ENCODE data around the gene ARX. TPM values are rescaled to one million over a fixed set of nuclear protein-coding genes. Genes with fewer than 3 reads are reported as not detected.

The ARX gene
- 0.53 TPM for total RNA-seq
- long read RNA-seq, partial matches to known transcripts: 1 of 3 reads
- long read RNA-seq, other reads (novel, unspliced or antisense): 1 of 3 reads

DNA sequence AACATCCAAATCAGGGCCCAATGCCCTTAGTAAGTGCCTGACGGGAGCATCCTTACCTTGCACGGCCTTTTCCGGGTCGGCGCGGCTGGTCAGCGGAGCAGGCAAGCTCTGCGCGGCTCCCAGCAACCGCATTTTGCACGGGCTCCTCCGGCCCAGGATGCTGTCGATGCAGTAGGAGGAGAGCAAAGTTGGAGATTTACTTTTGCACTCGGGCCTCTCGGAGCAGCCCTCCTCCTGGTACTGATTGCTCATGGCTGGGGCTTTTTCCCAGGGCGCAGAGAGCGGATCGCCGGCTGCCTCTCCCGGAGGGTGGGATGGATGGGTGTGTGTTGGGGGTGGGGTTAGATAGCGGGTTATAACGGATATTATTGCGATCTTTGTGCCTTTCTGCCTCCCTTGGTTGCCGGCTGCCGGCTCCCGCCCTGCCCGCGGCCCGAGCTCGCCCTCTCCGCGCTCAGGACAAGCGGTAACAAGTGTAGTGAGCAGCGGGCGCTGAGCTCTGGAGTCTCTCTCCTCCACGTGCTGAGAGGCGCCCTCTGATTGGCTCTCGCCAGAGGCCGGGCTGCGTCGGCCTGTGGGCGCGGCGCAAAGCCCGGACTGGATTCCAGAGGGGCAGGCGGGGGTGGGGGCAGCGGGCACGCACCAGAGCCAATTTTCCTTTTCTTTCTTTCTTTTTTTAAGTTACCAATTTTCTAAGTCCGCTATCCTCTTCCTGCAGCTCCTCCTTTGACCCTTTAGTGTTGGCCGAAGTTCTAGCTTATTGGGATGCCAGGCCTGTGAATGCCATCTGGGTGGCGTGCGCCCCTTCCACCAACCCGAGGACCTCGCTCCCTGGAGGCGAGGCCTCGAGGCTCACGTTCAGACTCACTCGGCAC, at the start of gene ARX:
Gene ARX (minus strand): TSS at position 480 of the 875 bp plus-strand sequence. CDS start 228 bp downstream, at position 252.
- no peak for TF ChIP-seq CTCF (IDR thresholded peaks at IDR 0.05)
- H3K27ac ChIP-seq: no peak within 1 kb of the TSS
- DNase-seq: no peak
- no peak within 1 kb of the TSS for H3K4me3 ChIP-seq
- peak; percentile 76 to 82 for ATAC-seq
- intact Hi-C loops (cut with DNase I): no loop called here
- no peaks in the 10 kb centered on the region for H3K36me3 ChIP-seq
- peaks cover 93% of the 10 kb centered on the region for H3K27me3 ChIP-seq (ENCODE audit: low read depth)
- no peaks in the 10 kb centered on the region for H3K9me3 ChIP-seq
- peaks cover 4% of the 10 kb centered on the region for H3K4me1 ChIP-seq

- no peak for DNase-seq
- intact Hi-C loops (cut with DNase I): no loop called here
- Histone ChIP-seq H3K27ac (no peak overlapping the region), H3K36me3 (no peaks in the 10 kb centered on the region), H3K4me1 (no peaks in the 10 kb centered on the region), H3K27me3 (ENCODE audit: low read depth) (no peaks in the 10 kb centered on the region), H3K9me3 (no peaks in the 10 kb centered on the region), H3K4me3 (no peak overlapping the region)
- no peak for TF ChIP-seq CTCF (IDR thresholded peaks at IDR 0.05)
- ATAC-seq: no peak
These were observed 43.5 kb upstream of the ARX start for GRCh38 chrX:25059273-25059672.

DNA sequence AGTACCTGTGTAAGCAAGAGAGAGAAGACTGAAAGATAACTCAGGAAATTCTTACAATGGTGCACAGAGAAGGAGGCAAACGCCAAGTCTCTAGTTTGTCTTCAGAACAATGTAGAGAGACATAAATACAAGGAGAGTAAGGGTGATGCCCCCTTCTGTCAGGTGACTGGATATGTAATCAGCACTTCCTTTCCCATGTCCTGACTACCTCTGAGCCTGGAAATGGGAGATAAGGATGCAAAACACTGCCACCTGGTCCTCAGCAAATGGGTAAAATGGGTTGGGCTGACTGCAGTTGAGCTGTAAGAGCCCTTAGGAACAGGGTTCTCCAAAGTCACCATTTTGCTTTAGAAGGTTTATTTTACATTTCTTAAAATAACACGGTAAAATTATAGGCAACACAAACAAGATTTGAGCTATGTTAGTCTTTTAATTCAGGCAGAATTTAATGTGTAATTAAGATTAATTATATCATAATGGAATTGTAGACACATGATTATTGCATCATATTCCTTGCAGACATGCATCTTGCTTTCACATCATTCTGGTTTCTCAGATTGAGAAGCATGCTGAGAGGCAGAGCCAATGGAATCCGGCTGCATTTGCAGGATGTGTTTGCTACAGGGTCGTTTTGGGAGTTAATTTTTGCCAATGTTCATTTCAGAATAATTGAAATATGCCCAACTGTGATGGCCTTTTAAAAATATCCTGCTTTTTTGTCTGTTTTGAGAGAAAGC, 37.2 kb upstream of the ARX start:
- H3K36me3 ChIP-seq: no peaks in the 10 kb centered on the region
- intact Hi-C loops (cut with DNase I): no loop called here

GRCh38 chrX:25049971-25050370, 34.2 kb upstream of the ARX start:
- intact Hi-C loops (cut with DNase I): no loop called here
- no peak overlapping the region for H3K27ac ChIP-seq
- DNase-seq: no peak
- H3K36me3 ChIP-seq: no peaks in the 10 kb centered on the region
- H3K27me3 ChIP-seq (ENCODE audit: low read depth): no peaks in the 10 kb centered on the region
- TF ChIP-seq CTCF (IDR thresholded peaks at IDR 0.05): no peak
- no peaks in the 10 kb centered on the region for H3K9me3 ChIP-seq
- no peak for ATAC-seq
- H3K4me1 ChIP-seq: no peaks in the 10 kb centered on the region
- no peak overlapping the region for H3K4me3 ChIP-seq

More for the DNA sequence above, 37.2 kb upstream of the ARX start:
- no peaks in the 10 kb centered on the region for H3K9me3 ChIP-seq
- no peak overlapping the region for H3K4me3 ChIP-seq
- no peaks in the 10 kb centered on the region for H3K27me3 ChIP-seq (ENCODE audit: low read depth)
- H3K27ac ChIP-seq: no peak overlapping the region
- ATAC-seq: no peak
- no peak for DNase-seq
- no peak for TF ChIP-seq CTCF (IDR thresholded peaks at IDR 0.05)
- no peaks in the 10 kb centered on the region for H3K4me1 ChIP-seq

- H3K27me3 ChIP-seq (ENCODE audit: low read depth): no peaks in the 10 kb centered on the region
- DNase-seq (no peak), ATAC-seq (no peak)
- H3K27ac ChIP-seq: no peak overlapping the region
- no peak for TF ChIP-seq CTCF (IDR thresholded peaks at IDR 0.05)
- no peaks in the 10 kb centered on the region for H3K36me3 ChIP-seq
- no peaks in the 10 kb centered on the region for H3K4me1 ChIP-seq
- no peak overlapping the region for H3K4me3 ChIP-seq
- H3K9me3 ChIP-seq: no peaks in the 10 kb centered on the region
- intact Hi-C loops (cut with DNase I): no loop called here
These were observed 33.6 kb upstream of the ARX start for GRCh38 chrX:25049357-25049756.

All from lower lobe of right lung (tissue), 2 donors.